Neural cell (in vitro differentiated cells): Measurements from ENCODE around the gene SERPINA1. TPM values are rescaled to one million over a fixed set of nuclear protein-coding genes. Genes with fewer than 3 reads are reported as not detected.

Source experiments
- H2AFZ ChIP-seq: fragments of 200-600, 300-800 bp; sonication (generic), shearing (Covaris generic); 2 replicates; pipeline ENCODE4 v1.6.0; 2014; ENCODE audit warnings: low read depth, mild to moderate bottlenecking, antibody characterized with exemption, low read length, moderate library complexity
- H3F3A ChIP-seq: fragments of 200-600 bp; shearing (Covaris generic); 2 replicates; pipeline ENCODE4 v1.6.1; 2016; ENCODE audit warnings: mild to moderate bottlenecking, moderate library complexity, mixed read lengths, antibody characterized with exemption, low read length; ENCODE audit not compliant: insufficient read depth, poor library complexity, severe bottlenecking
- H3K27ac ChIP-seq: fragments of 200-600, 300-800 bp; sonication (generic), shearing (Covaris generic); 2 replicates; pipeline ENCODE4 v1.5.1; 2014; ENCODE audit warnings: mild to moderate bottlenecking, low read length, moderate library complexity
- H3K27me3 ChIP-seq: fragments of 300-800, 200-600 bp; sonication (generic), shearing (Covaris generic); 2 replicates; pipeline ENCODE4 v1.6.0; 2014; ENCODE audit warnings: mild to moderate bottlenecking, low read depth, low read length, moderate library complexity; ENCODE audit not compliant: insufficient read depth
- H3K36me3 ChIP-seq: fragments of 300-800, 200-600 bp; sonication (generic), shearing (Covaris generic); 2 replicates; pipeline ENCODE4 v1.5.1; 2014; ENCODE audit warnings: mild to moderate bottlenecking, antibody characterized with exemption, low read length, moderate library complexity; ENCODE audit not compliant: insufficient read depth
- H3K4me2 ChIP-seq: fragments of 300-800, 200-600 bp; sonication (generic), shearing (Covaris generic); 2 replicates; pipeline ENCODE4 v1.6.0; 2014; ENCODE audit warnings: mild to moderate bottlenecking, low read length
- H3K4me3 ChIP-seq: fragments of 300-800, 200-600 bp; sonication (generic), shearing (Covaris generic); 2 replicates; pipeline ENCODE4 v1.5.1; 2014; ENCODE audit warnings: mild to moderate bottlenecking, low read length, moderate library complexity
- H3K79me2 ChIP-seq: fragments of 200-600 bp; shearing (Covaris generic); replicated peaks from 2 replicates; pipeline ENCODE4 v1.6.0; 2014; ENCODE audit warnings: mild to moderate bottlenecking, low read length, moderate library complexity; ENCODE audit not compliant: insufficient read depth
- H3K9ac ChIP-seq: fragments of 300-800, 200-600 bp; sonication (generic), shearing (Covaris generic); 2 replicates; pipeline ENCODE4 v1.6.1; 2016; ENCODE audit warnings: mild to moderate bottlenecking, low read length, mixed read lengths
- H3K9me2 ChIP-seq: fragments of 200-600 bp; shearing (Covaris generic); 2 replicates; pipeline ENCODE4 v1.6.1; 2016; ENCODE audit warnings: mild to moderate bottlenecking, low read length, mixed read lengths; ENCODE audit not compliant: insufficient read depth
- H3K9me3 ChIP-seq: fragments of 200-600, 300-800 bp; sonication (generic), shearing (Covaris generic); 2 replicates; pipeline ENCODE4 v1.6.1; 2016; ENCODE audit warnings: mild to moderate bottlenecking, mixed run types, low read length, moderate library complexity, mixed read lengths
- H4K20me1 ChIP-seq: fragments of 200-600 bp; shearing (Covaris generic); 2 replicates; pipeline ENCODE4 v1.6.1; 2016; ENCODE audit warnings: mild to moderate bottlenecking, mixed run types; ENCODE audit not compliant: insufficient read depth
- CTCF ChIP-seq: fragments of 450-650 bp; IDR thresholded peaks from 2 replicates; pipeline ENCODE4 v1.5.1; 2014; ENCODE audit warnings: antibody characterized with exemption, mild to moderate bottlenecking, moderate library complexity; ENCODE audit not compliant: poor library complexity, severe bottlenecking
- EP300 ChIP-seq: fragments of 450-650 bp; conservative IDR thresholded peaks from 2 replicates; pipeline ENCODE4 v1.6.1; 2014; ENCODE audit warnings: antibody characterized with exemption, mild to moderate bottlenecking, moderate library complexity; ENCODE audit not compliant: poor library complexity, severe bottlenecking
- EZH2 ChIP-seq: fragments of 200-600, 300-800 bp; shearing (Covaris generic), sonication (generic); IDR thresholded peaks from 2 replicates; pipeline ENCODE4 v1.6.1; 2014; ENCODE audit warnings: antibody characterized with exemption, low read length, borderline replicate concordance, mild to moderate bottlenecking; ENCODE audit not compliant: insufficient read depth, poor library complexity, severe bottlenecking
- MXI1 ChIP-seq: fragments of 450-650 bp; conservative IDR thresholded peaks from 2 replicates; pipeline ENCODE4 v1.6.1; 2014; ENCODE audit warnings: antibody characterized with exemption, mild to moderate bottlenecking; ENCODE audit not compliant: poor library complexity, severe bottlenecking
- POLR2AphosphoS5 ChIP-seq: IDR thresholded peaks from 2 replicates; pipeline ENCODE4 v1.6.1; 2012
- RAD21 ChIP-seq: fragments of 450-650 bp; conservative IDR thresholded peaks from 2 replicates; pipeline ENCODE4 v1.6.1; 2014; ENCODE audit warnings: antibody characterized with exemption, mild to moderate bottlenecking, moderate library complexity
- REST ChIP-seq: IDR thresholded peaks from 2 replicates; pipeline ENCODE4 v1.6.1; 2012; ENCODE audit warnings: borderline replicate concordance
- SMC3 ChIP-seq: fragments of 450-650 bp; conservative IDR thresholded peaks from 2 replicates; pipeline ENCODE4 v1.6.1; 2014; ENCODE audit warnings: antibody characterized with exemption, mild to moderate bottlenecking, moderate library complexity; ENCODE audit not compliant: poor library complexity
- TAF1 ChIP-seq: IDR thresholded peaks from 2 replicates; pipeline ENCODE4 v1.6.1; 2012; ENCODE audit warnings: low read depth
- polyA plus RNA-seq: library from polyadenylated mRNA; depleted of rRNA; stranded (reverse); fragments of >200 nt; gene quantifications from 2 replicates; pipeline ENCODE4 v1.2.3, GENCODE V29; 2014

SERPINA1 gene
- polyA plus RNA-seq, 1 donor from 2014 or later: not detected

GRCh38 chr14:94364964-94365363 is 23.4 kb downstream of the SERPINA1 start:
- Histone ChIP-seq H3K36me3 (no peaks in the 10 kb centered on the region), H3K4me3 (no peak overlapping the region), H4K20me1 (no peaks in the 10 kb centered on the region), H3K9me3 (no peaks in the 10 kb centered on the region), H3K9ac (no peak overlapping the region), H3K79me2 (no peaks in the 10 kb centered on the region), H2AFZ (no peak overlapping the region), H3K27me3 (no peaks in the 10 kb centered on the region), H3K9me2 (no peaks in the 10 kb centered on the region), H3F3A (no peaks in the 10 kb centered on the region), H3K4me2 (no peak overlapping the region), H3K27ac (no peak overlapping the region)
- TF ChIP-seq SMC3 (no peak), MXI1 (no peak), POLR2AphosphoS5 (no peak), REST (no peak), RAD21 (no peak), TAF1 (no peak), EZH2 (no peak), CTCF (no peak), EP300 (no peak)

GRCh38 chr14:94364037-94364436 is 24.4 kb downstream of the SERPINA1 start:
- Histone ChIP-seq H3K27me3 (no peaks in the 10 kb centered on the region), H4K20me1 (no peaks in the 10 kb centered on the region), H3K79me2 (no peaks in the 10 kb centered on the region), H3K9me3 (no peaks in the 10 kb centered on the region), H3F3A (no peaks in the 10 kb centered on the region), H3K27ac (no peak overlapping the region), H3K9me2 (no peaks in the 10 kb centered on the region), H3K4me3 (no peak overlapping the region), H2AFZ (no peak overlapping the region), H3K9ac (no peak overlapping the region), H3K4me2 (no peak overlapping the region), H3K36me3 (no peaks in the 10 kb centered on the region)
- TF ChIP-seq RAD21: no peak
- TF ChIP-seq EZH2: no peak
- TF ChIP-seq EP300: no peak
- no peak for TF ChIP-seq REST
- TF ChIP-seq SMC3: no peak
- no peak for TF ChIP-seq POLR2AphosphoS5
- TF ChIP-seq CTCF: no peak
- no peak for TF ChIP-seq MXI1
- no peak for TF ChIP-seq TAF1
